T-helper 22 cell (primary cell): ENCODE measurements around the gene TEX14.

Source experiments
- DNase-seq: peaks from one replicate; pipeline ENCODE4 v3.0.0-alpha.2; 2020; ENCODE audit warnings: low read depth

The TEX14 gene

GRCh38 chr17:58527949-58528348, 163.9 kb downstream of the TEX14 start:
- DNase-seq = no peak

- no peak for DNase-seq
Measured at GRCh38 chr17:58527306-58527705, 164.5 kb downstream of the TEX14 start.

GRCh38 chr17:58525239-58525638, 166.6 kb downstream of the TEX14 start:
- no peak for DNase-seq

- DNase-seq = no peak
Measured at GRCh38 chr17:58521680-58522079, 170.2 kb downstream of the TEX14 start.

GRCh38 chr17:58520843-58521430, 170.9 kb downstream of the TEX14 start:
- DNase-seq = no peak

GRCh38 chr17:58517928-58518609, 173.8 kb downstream of the TEX14 start:
- peak; percentile 100 for DNase-seq

- no peak for DNase-seq
Measured at GRCh38 chr17:58517378-58517927, 174.4 kb downstream of the TEX14 start.

- no peak for DNase-seq
Measured at GRCh38 chr17:58516644-58517377, 175.0 kb downstream of the TEX14 start.

- no peak for DNase-seq
Measured at GRCh38 chr17:58515286-58515685, 176.6 kb downstream of the TEX14 start.

GRCh38 chr17:58514770-58515157, 177.1 kb downstream of the TEX14 start:
- no peak for DNase-seq

GRCh38 chr17:58513965-58514769, 177.7 kb downstream of the TEX14 start, which contains the start of gene MTMR4:
Gene MTMR4 (minus strand): TSS chr17:58514638. CDS start chr17:58514407, 231 bp downstream.
- DNase-seq = peak; percentile 72

GRCh38 chr17:58513267-58513964, 178.4 kb downstream of the TEX14 start:
- DNase-seq = peak; percentile 13

GRCh38 chr17:58510075-58510474, 181.8 kb downstream of the TEX14 start:
- no peak for DNase-seq

- DNase-seq = no peak
Measured at GRCh38 chr17:58508341-58509067, 183.3 kb downstream of the TEX14 start.

- no peak for DNase-seq
Measured at GRCh38 chr17:58507123-58507634, 184.7 kb downstream of the TEX14 start.
